IMR-90 (cell line): ENCODE measurements around the gene OR9A4. TPM values are rescaled to one million over a fixed set of nuclear protein-coding genes. Genes with fewer than 3 reads are reported as not detected.

ENCODE experiments used
- ATAC-seq: fragments of 200-7000 bp; cut with Tn5 transposase; 2 replicates; pipeline ENCODE4 v1.9.1; 2020; ENCODE audit warnings: low read depth, mild to moderate bottlenecking, moderate library complexity
- BruUV-seq: library from RNA; stranded (reverse); fragments of 400-500 nt; replicated peaks from 2 replicates; lab custom pipeline; 2021; lab: Mats Ljungman, UMichigan
- CTCF ChIA-PET: fragments of 300-600 bp; formaldehyde crosslinking; extraction: SDS; loops from one replicate; lab custom pipeline; 2021; ENCODE audit warnings: antibody characterized with exemption; lab: Yijun Ruan, JAX
- POLR2A ChIA-PET: fragments of 300-600 bp; sonication (Branson Sonifier 250); formaldehyde crosslinking; loops from one replicate; lab custom pipeline; 2022; ENCODE audit warnings: antibody characterized with exemption; ENCODE audit not compliant: unreplicated experiment; lab: Charles Lee
- DNase-seq: peaks from one replicate; pipeline ENCODE4 v3.0.0; 2013
- H2AFZ ChIP-seq: replicated peaks from 2 replicates; pipeline ENCODE3; 2013; ENCODE audit warnings: low read length, mild to moderate bottlenecking; ENCODE audit not compliant: poor library complexity
- H2AK5ac ChIP-seq: 2 replicates; pipeline ENCODE4 v1.6.1; 2013; ENCODE audit warnings: low read depth, low read length, inconsistent platforms
- H2AK9ac ChIP-seq: replicated peaks from 2 replicates; pipeline ENCODE3; 2013; ENCODE audit warnings: mild to moderate bottlenecking, low read depth, low read length, moderate library complexity; ENCODE audit not compliant: poor library complexity
- H2BK120ac ChIP-seq: 2 replicates; pipeline ENCODE4 v1.6.1; 2013; ENCODE audit warnings: low read depth, low read length, inconsistent platforms
- H2BK15ac ChIP-seq: 3 replicates; pipeline ENCODE4 v1.6.1; 2013; ENCODE audit warnings: low read depth, low read length, inconsistent platforms
- H2BK20ac ChIP-seq: 2 replicates; pipeline ENCODE4 v1.6.1; 2013; ENCODE audit warnings: low read depth, mild to moderate bottlenecking, inconsistent platforms, low read length, moderate library complexity
- H2BK5ac ChIP-seq: 2 replicates; pipeline ENCODE4 v1.6.1; 2013; ENCODE audit warnings: mild to moderate bottlenecking, low read depth, low read length, inconsistent platforms; ENCODE audit not compliant: poor library complexity, severe bottlenecking
- H3K14ac ChIP-seq: replicated peaks from 2 replicates; pipeline ENCODE4 v1.6.1; 2013; ENCODE audit warnings: low read depth, low read length, inconsistent platforms
- H3K18ac ChIP-seq: 2 replicates; pipeline ENCODE4 v1.6.1; 2013; ENCODE audit warnings: low read depth, low read length, control low read depth
- H3K23ac ChIP-seq: 2 replicates; pipeline ENCODE4 v1.6.1; 2013; ENCODE audit warnings: low read depth, low read length, inconsistent platforms
- H3K27ac ChIP-seq: 2 replicates; pipeline ENCODE4 v1.5.1; 2013; ENCODE audit warnings: mild to moderate bottlenecking, control low read depth, low read length; ENCODE audit not compliant: insufficient read depth
- H3K27me3 ChIP-seq: 2 replicates; pipeline ENCODE4 v1.6.1; 2013; ENCODE audit warnings: low read length; ENCODE audit not compliant: control insufficient read depth, insufficient read depth
- H3K36me3 ChIP-seq: 2 replicates; pipeline ENCODE4 v1.6.1; 2013; ENCODE audit warnings: low read length, mixed read lengths; ENCODE audit not compliant: control insufficient read depth, insufficient read depth
- H3K4ac ChIP-seq: 2 replicates; pipeline ENCODE4 v1.6.1; 2013; ENCODE audit warnings: low read depth, low read length, inconsistent platforms
- H3K4me1 ChIP-seq: 2 replicates; pipeline ENCODE4 v1.6.1; 2013; ENCODE audit warnings: low read length, mixed read lengths; ENCODE audit not compliant: control insufficient read depth, insufficient read depth
- H3K4me2 ChIP-seq: 2 replicates; pipeline ENCODE4 v1.6.1; 2013; ENCODE audit warnings: low read depth, mild to moderate bottlenecking, control low read depth, low read length, moderate library complexity
- H3K4me3 ChIP-seq: 2 replicates; pipeline ENCODE4 v1.5.1; 2013; ENCODE audit warnings: low read depth, mild to moderate bottlenecking, control low read depth, low read length, moderate library complexity; ENCODE audit not compliant: insufficient read depth
- H3K56ac ChIP-seq: 2 replicates; pipeline ENCODE4 v1.6.1; 2013; ENCODE audit warnings: low read length, inconsistent platforms; ENCODE audit not compliant: insufficient read depth; ENCODE audit errors: extremely low read depth
- H3K79me1 ChIP-seq, 2 experiments: 2 replicates each; pipeline ENCODE4 v1.6.1; 2013; ENCODE audit warnings: low read length in 2 of 2, inconsistent platforms in 1 of 2, low read depth in 1 of 2
- H3K9ac ChIP-seq: 2 replicates; pipeline ENCODE4 v1.6.1; 2013; ENCODE audit warnings: low read depth, low read length, control low read depth
- H3K9me1 ChIP-seq: 2 replicates; pipeline ENCODE4 v1.6.1; 2013; ENCODE audit warnings: low read length, inconsistent platforms; ENCODE audit not compliant: insufficient read depth
- H3K9me3 ChIP-seq: 2 replicates; pipeline ENCODE4 v1.6.1; 2013; ENCODE audit warnings: low read length; ENCODE audit not compliant: control insufficient read depth, insufficient read depth
- H4K20me1 ChIP-seq: 2 replicates; pipeline ENCODE4 v1.6.1; 2013; ENCODE audit warnings: low read length, inconsistent platforms; ENCODE audit not compliant: insufficient read depth
- H4K5ac ChIP-seq: 2 replicates; pipeline ENCODE4 v1.6.1; 2013; ENCODE audit warnings: mild to moderate bottlenecking, low read depth, low read length, control low read depth
- H4K8ac ChIP-seq, 2 experiments: 2 replicates each; pipeline ENCODE4 v1.6.1; 2013; ENCODE audit warnings: low read depth in 2 of 2, low read length in 2 of 2, control low read depth in 1 of 2, inconsistent platforms in 1 of 2
- H4K91ac ChIP-seq: 2 replicates; pipeline ENCODE4 v1.6.1; 2013; ENCODE audit warnings: low read depth, low read length, inconsistent platforms; ENCODE audit not compliant: insufficient read depth
- BHLHE40 ChIP-seq: fragments of 150-350 bp; IDR thresholded peaks from 2 replicates; pipeline ENCODE4 v1.6.1; 2016; ENCODE audit warnings: mild to moderate bottlenecking, low read depth, low read length
- CTCF ChIP-seq: conservative IDR thresholded peaks from 2 replicates; pipeline ENCODE4 v1.5.1; 2012; ENCODE audit warnings: mild to moderate bottlenecking, low read depth, low read length, improper control_type of control experiment
- MAZ ChIP-seq: IDR thresholded peaks from 2 replicates; pipeline ENCODE4 v1.6.1; 2012; ENCODE audit warnings: low read depth, mild to moderate bottlenecking, low read length, improper control_type of control experiment, moderate library complexity, borderline replicate concordance
- POLR2A ChIP-seq: IDR thresholded peaks from 2 replicates; pipeline ENCODE4 v1.6.1; 2012; ENCODE audit warnings: mild to moderate bottlenecking, low read depth, low read length
- RAD21 ChIP-seq: IDR thresholded peaks from 2 replicates; pipeline ENCODE4 v1.6.1; 2012; ENCODE audit warnings: low read length, improper control_type of control experiment
- RCOR1 ChIP-seq: IDR thresholded peaks from 2 replicates; pipeline ENCODE4 v1.6.1; 2012; ENCODE audit warnings: mild to moderate bottlenecking, low read length, improper control_type of control experiment; ENCODE audit not compliant: insufficient replicate concordance
- USF2 ChIP-seq: fragments of 150-350 bp; IDR thresholded peaks from 2 replicates; pipeline ENCODE4 v1.6.1; 2017; ENCODE audit warnings: mild to moderate bottlenecking, antibody characterized with exemption, low read length, low read depth
- WGBS, 2 experiments: methylation state at CpG; one replicate each; pipeline versions ENCODE4 v1.1.5 to v1.1.7; 2013; ENCODE audit warnings: missing lambda C conversion rate in 2 of 2; ENCODE audit not compliant: insufficient read length in 1 of 2; ENCODE audit errors: extremely low coverage in 2 of 2; 5-methylcytosine and 5-hydroxymethylcytosine counted together
- dilution Hi-C: fragments of 300-500 bp; cut with HindIII; formaldehyde crosslinking; loops from one replicate; pipeline ENCODE4 v1.14.3; 2018; ENCODE audit warnings: low sequenced_read_pairs; ENCODE audit not compliant: unreplicated experiment
- in situ Hi-C: fragments of 300-500 bp; cut with MboI; formaldehyde crosslinking; loops from 3 replicates; pipeline ENCODE4 v1.14.3; 2019; ENCODE audit warnings: low sequenced_read_pairs, inconsistent platforms, mixed read lengths
- intact Hi-C: fragments of 100-400 bp; cut with micrococcal nuclease; formaldehyde crosslinking; loops from 2 replicates; pipeline ENCODE4 v1.10.0; 2022
- polyA plus RNA-seq, 3 experiments: library from polyadenylated mRNA; depleted of rRNA; stranded (reverse); fragments of >200 nt; gene quantifications; 2 replicates each; pipeline ENCODE4 v1.2.3, GENCODE V29; 2012; ENCODE audit warnings: low replicate concordance in 1 of 3
- total RNA-seq: library from RNA; depleted of rRNA; stranded (reverse); fragments of >200 nt; gene quantifications from 2 replicates; pipeline ENCODE4 v1.2.3, GENCODE V29; 2012
- TF ChIP-seq, protein P1 (sequence below): fragments of 150-350 bp; IDR thresholded peaks from 2 replicates; pipeline ENCODE4 v1.6.1; 2016; ENCODE audit warnings: low read depth, mild to moderate bottlenecking, low read length, moderate library complexity, borderline replicate concordance

OR9A4 gene
- total and polyA plus RNA-seq, 2 of the 4 experiments (the other 2 are of a cell fraction) = not detected

DNA sequence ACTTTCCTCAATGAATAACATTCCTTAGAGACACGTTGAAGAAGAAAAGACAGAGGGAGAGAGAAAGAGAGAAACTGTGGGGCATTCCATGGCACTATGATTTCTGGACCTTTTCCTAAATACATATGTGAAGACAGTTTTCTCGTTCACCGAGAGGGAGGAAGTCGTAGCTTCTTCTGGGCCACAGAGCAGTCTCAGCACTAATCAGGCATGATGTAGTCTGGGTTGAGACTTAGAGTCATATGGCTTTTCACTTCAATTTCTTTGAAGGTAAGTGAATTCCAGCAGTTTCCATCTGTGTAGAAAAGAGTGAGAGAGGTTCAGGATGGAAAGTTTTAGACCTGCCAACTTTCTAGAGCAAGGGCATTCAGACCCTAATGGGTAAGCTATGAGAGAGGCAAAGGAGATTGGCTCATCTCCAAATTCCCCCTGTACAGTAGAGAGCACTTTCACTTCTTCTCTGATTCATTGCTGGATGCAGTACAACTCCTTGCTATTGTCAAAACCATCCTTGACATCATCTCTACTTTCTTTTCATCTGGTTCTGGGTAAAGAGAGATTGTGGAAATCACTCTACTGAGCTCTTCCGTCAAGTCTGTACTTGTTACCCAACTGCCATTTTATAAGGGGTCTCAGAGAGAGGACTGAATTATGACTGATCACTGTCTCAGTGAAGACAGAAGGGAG is 31.5 kb upstream of the OR9A4 start:
- no peak for TF ChIP-seq MAZ
- TF ChIP-seq USF2 = no peak
- no peak for TF ChIP-seq CTCF
- TF ChIP-seq POLR2A = no peak
- no peak for TF ChIP-seq RAD21
- TF ChIP-seq BHLHE40 = no peak
- TF ChIP-seq, protein P1, sequence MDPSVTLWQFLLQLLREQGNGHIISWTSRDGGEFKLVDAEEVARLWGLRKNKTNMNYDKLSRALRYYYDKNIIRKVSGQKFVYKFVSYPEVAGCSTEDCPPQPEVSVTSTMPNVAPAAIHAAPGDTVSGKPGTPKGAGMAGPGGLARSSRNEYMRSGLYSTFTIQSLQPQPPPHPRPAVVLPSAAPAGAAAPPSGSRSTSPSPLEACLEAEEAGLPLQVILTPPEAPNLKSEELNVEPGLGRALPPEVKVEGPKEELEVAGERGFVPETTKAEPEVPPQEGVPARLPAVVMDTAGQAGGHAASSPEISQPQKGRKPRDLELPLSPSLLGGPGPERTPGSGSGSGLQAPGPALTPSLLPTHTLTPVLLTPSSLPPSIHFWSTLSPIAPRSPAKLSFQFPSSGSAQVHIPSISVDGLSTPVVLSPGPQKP = no peak
- TF ChIP-seq RCOR1 = no peak

More for the DNA sequence above, 31.5 kb upstream of the OR9A4 start:
- no peaks in the 10 kb centered on the region for H3K9me1 ChIP-seq
- no peak overlapping the region for H2BK20ac ChIP-seq
- dilution Hi-C loops = no loop called here
- no peak overlapping the region for H2AK9ac ChIP-seq
- intact Hi-C loops = no loop called here
- H3K4me3 ChIP-seq = no peak overlapping the region
- no peaks in the 10 kb centered on the region for H4K20me1 ChIP-seq
- H4K91ac ChIP-seq = no peak overlapping the region
- H2BK120ac ChIP-seq = no peak overlapping the region
- no peaks in the 10 kb centered on the region for H3K4me1 ChIP-seq
- no peak overlapping the region for H3K9ac ChIP-seq
- H3K27ac ChIP-seq = no peak overlapping the region
- 33% methylated on average over 1 of the region's 5 CpGs; no CpG with 5 or more reads in 1 of the 2 experiments for WGBS, 2 experiments
- DNase-seq (no peak), ATAC-seq (no peak)
- no peak overlapping the region for H3K23ac ChIP-seq
- H4K8ac ChIP-seq = no peak overlapping the region
- no peak overlapping the region for H3K4me2 ChIP-seq
- no peak overlapping the region for H3K4ac ChIP-seq
- peaks cover 18% of the 10 kb centered on the region for H3K9me3 ChIP-seq
- no peaks in the 10 kb centered on the region for H3K79me1 ChIP-seq
- no peak overlapping the region for H2BK5ac ChIP-seq
- H2AK5ac ChIP-seq = no peak overlapping the region
- in situ Hi-C loops = no loop called here
- no peak overlapping the region for H2BK15ac ChIP-seq
- H3K14ac ChIP-seq = no peak overlapping the region
- CTCF ChIA-PET = no interaction called here
- H3K36me3 ChIP-seq = no peaks in the 10 kb centered on the region
- no peak overlapping the region for H2AFZ ChIP-seq
- H3K18ac ChIP-seq = no peak overlapping the region
- no TSS peak for BruUV-seq
- no peaks in the 10 kb centered on the region for H3K27me3 ChIP-seq
- no peak overlapping the region for H3K56ac ChIP-seq
- H4K5ac ChIP-seq = no peak overlapping the region
- POLR2A ChIA-PET = no interaction called here
